C4-2B (cell line): ENCODE results near the gene DOCK11.

Experiments used
- H3K27ac ChIP-seq: fragments of 450-650 bp; 2 replicates; pipeline ENCODE4 v1.5.1; 2017
- ZFX ChIP-seq: fragments of 450-650 bp; IDR thresholded peaks from 2 replicates; pipeline ENCODE4 v1.6.1; 2017
- TF ChIP-seq, protein P1 (sequence below): fragments of 450-650 bp; conservative IDR thresholded peaks from 2 replicates; pipeline ENCODE4 v1.5.1; 2017; ENCODE audit warnings: mild to moderate bottlenecking

The DOCK11 gene

DNA sequence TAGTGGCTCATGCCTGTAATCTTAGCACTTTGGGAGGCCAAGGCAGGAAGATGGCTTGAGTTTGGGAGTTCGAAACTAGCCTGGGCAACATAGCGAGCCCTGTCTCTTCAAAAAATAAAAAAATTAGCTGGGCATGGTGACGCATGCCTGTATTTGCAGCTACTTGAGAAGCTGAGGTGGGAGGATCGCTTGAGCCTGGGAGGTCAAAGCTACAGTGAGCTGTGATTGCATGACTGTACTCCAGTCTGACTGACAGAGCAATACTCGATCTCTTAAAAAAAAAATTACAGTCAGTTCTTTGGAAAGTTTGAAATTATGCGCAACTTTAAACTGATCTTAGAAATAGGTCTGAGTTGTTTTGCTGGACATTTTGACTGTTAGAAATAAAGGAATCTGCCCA, 55.8 kb downstream of the DOCK11 start:
- TF ChIP-seq, protein P1, sequence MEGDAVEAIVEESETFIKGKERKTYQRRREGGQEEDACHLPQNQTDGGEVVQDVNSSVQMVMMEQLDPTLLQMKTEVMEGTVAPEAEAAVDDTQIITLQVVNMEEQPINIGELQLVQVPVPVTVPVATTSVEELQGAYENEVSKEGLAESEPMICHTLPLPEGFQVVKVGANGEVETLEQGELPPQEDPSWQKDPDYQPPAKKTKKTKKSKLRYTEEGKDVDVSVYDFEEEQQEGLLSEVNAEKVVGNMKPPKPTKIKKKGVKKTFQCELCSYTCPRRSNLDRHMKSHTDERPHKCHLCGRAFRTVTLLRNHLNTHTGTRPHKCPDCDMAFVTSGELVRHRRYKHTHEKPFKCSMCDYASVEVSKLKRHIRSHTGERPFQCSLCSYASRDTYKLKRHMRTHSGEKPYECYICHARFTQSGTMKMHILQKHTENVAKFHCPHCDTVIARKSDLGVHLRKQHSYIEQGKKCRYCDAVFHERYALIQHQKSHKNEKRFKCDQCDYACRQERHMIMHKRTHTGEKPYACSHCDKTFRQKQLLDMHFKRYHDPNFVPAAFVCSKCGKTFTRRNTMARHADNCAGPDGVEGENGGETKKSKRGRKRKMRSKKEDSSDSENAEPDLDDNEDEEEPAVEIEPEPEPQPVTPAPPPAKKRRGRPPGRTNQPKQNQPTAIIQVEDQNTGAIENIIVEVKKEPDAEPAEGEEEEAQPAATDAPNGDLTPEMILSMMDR, result no peak
- TF ChIP-seq ZFX, result no peak
- H3K27ac ChIP-seq, result no peak overlapping the region

DNA sequence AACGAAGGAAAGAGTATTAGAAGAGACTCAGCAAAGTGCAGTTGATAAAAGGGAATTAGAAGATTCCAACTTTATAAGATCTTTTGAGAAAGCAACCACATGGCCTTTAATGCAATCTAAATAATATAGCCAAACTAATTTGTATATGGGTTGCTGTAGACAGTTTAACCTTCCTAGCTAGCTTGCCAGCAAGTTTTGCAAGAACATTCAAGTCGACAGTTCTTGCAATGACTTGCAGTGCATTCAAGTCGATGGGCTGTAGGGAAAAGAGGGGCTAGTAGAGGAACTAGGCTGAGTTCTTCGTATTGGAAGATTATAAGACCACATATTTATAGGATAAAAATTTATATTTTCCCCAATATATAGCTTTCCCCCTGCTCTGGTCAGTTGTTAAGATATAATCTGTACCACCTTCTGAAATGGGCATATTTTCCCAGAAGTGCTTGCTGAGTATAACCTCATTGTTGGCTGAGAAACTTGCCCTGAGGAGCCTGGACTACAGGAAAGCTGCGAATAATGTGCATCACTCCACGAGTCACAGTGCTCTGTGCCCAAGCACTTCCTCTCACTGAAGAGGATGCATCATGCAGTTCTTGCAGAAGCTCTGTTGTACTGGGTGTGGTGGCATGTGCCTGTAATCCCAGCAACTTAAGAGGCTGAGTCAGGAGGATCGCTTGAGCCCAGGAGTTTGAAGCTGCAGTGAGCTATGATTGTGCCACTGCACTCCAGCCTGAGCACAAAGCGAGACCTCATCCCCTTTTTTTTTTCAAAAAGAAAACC, 56.7 kb downstream of the DOCK11 start:
- TF ChIP-seq, protein P1, result no peak
- no peak for TF ChIP-seq ZFX
- no peak overlapping the region for H3K27ac ChIP-seq

DNA sequence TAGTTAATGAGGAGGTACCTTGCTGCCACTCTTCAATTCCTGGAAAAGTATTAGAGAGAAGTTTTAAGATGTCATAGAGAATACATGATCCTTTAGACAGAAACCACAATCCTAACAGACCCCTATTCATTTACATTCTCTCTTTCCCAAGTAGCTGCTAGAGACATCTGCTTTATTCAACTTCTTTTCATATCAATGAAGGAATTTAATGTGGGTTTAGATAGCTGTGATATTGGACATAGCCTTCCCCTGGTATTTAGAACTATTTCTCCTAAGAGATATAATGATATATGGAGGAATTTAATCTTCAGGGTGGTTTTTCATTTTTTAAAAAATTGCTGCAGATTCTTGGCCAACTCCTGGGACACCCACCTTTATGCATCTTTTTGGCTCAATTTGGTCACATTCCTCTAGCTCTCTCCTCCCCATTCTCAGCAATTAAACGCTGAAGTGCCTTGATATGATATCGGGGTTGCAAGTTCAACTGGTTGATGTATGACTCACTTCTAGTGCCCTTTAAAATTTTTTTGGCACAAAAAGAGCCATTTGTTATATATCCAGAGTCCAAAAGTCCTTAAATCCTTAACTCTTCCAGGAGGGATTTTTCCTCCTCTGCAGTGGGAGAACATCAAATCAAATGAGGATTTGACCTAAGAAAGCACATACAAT, 57.6 kb downstream of the DOCK11 start:
- TF ChIP-seq ZFX, result no peak
- TF ChIP-seq, protein P1, result no peak
- no peak overlapping the region for H3K27ac ChIP-seq

DNA sequence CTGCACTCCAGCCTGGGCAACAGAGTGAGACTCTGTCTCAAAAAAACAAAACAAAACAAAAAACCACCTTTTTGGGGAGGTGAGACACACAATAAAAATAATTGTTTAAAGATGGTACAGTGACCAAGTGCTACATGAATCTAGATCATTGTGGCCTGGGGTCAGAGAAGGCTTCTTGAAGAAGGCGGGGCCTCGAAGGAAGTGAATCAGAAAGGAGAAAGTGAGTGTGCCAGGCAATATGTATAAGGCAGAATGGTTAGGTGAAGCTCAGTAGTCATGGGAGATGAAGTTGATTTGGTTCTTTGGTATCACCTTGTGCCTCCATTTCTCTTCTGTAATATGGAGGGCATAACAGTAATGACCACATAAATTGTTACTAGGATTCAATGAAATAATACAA, 58.9 kb downstream of the DOCK11 start:
- no peak for TF ChIP-seq ZFX
- TF ChIP-seq, protein P1, result no peak

DNA sequence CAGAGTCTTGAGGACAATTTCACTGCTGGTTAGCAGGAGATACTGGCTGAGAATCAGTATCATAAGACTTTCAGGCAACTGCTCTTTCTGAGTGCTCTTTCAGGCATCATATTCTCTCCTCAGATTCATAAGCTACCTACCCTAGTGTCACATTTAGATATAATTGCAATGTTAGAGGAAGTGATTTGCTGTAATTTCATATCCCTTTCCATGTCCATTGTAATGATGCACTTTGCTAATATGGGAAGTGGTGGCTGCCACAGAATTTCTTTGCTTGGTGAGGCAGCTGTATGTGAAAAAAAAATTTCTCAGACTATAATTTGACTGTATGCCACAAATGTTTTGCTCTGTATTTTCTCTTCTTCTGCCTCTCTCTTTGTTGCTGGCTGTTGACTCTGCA, 63.3 kb downstream of the DOCK11 start:
- TF ChIP-seq, protein P1, result no peak
- no peak for TF ChIP-seq ZFX
- no peak overlapping the region for H3K27ac ChIP-seq

More for the DNA sequence above, 58.9 kb downstream of the DOCK11 start:
- no peak overlapping the region for H3K27ac ChIP-seq

DNA sequence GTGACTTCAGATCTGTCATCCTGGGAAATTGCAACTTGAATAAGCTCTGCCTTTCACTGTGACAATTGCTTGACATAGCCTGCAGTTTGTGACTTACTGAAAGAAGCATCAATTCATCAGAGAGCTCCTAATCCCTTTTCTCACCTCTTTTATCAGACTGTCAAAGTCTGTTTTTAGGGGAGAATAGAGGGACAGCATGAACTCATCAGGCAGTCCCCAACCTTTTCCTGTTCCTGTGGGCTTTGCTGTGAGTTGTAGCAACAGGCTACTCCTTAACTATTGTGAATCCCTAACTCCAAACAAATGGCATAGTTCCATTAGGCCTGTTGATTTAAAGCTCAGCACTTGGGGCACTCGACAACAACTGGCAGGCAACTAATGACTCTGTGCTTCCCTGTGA, 64.9 kb downstream of the DOCK11 start:
- H3K27ac ChIP-seq, result no peak overlapping the region
- no peak for TF ChIP-seq ZFX
- TF ChIP-seq, protein P1, result no peak

DNA sequence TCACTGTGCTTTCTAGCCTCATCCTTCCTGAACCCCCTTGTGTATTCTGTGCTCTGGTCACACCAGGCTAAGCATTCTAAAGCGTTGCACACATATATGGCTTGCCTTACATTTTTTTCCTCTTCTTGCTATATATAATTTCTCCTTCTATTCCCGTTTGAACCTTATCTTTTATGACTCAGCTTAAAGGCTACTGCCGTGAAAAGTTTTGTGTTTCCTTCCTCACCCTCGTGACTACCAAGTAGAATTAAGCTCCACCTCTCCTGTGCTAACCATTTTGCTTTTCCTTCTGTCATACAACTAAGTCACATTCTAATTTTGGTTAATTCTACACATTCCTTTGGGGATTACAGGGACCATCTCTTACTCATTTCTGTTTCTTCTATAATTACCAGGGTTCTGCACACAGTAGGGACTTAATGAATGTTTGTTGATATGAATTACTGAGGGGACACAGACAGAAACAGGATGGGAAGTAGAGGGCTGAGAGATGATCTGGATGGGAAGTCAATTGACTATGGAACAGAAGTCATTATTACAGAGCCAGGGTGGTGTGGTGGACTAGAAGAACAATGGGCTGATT, 67.1 kb downstream of the DOCK11 start:
- H3K27ac ChIP-seq, result no peak overlapping the region
- TF ChIP-seq, protein P1, result no peak
- TF ChIP-seq ZFX, result no peak
